WTC11 (cell line): ENCODE results near the gene SPG11. TPM values are rescaled to one million over a fixed set of nuclear protein-coding genes. Genes with fewer than 3 reads are reported as not detected.
"Not testable (repeated sequence)": the region's sequence is repeated elsewhere in the genome, so short reads cannot be mapped to it uniquely, and the experiment has no call there.

Source experiments
- ATAC-seq: fragments of 200-7000 bp; cut with Tn5 transposase; 2 replicates; pipeline ENCODE4 v1.10.0; 2021; ENCODE audit warnings: mild to moderate bottlenecking, moderate library complexity
- CTCF ChIA-PET: fragments of 300-600 bp; sonication (Branson Sonifier 250); formaldehyde crosslinking; loops from one replicate; lab custom pipeline; 2021; ENCODE audit warnings: antibody characterized with exemption; lab: Charles Lee
- POLR2A ChIA-PET: fragments of 350-600 bp; sonication (Branson Sonifier 250); formaldehyde crosslinking; loops from one replicate; lab custom pipeline; 2021; ENCODE audit warnings: antibody characterized with exemption; lab: Charles Lee
- DNase-seq: peaks from one replicate; pipeline ENCODE4 v3.0.0; 2021; ENCODE audit warnings: low spot score
- H3K27ac Mint-ChIP-seq: 2 replicates; pipeline ENCODE4 v1.8.0; 2021; ENCODE audit warnings: mixed read lengths
- H3K27me3 Mint-ChIP-seq: 2 replicates; pipeline ENCODE4 v1.8.0; 2021; ENCODE audit warnings: low read depth, mild to moderate bottlenecking, moderate library complexity, mixed read lengths
- H3K36me3 Mint-ChIP-seq: 2 replicates; pipeline ENCODE4 v1.8.0; 2021; ENCODE audit warnings: mixed read lengths
- H3K4me1 Mint-ChIP-seq: 2 replicates; pipeline ENCODE4 v1.8.0; 2022; ENCODE audit warnings: mixed read lengths
- H3K4me3 Mint-ChIP-seq: 2 replicates; pipeline ENCODE4 v1.8.0; 2021; ENCODE audit warnings: mild to moderate bottlenecking, moderate library complexity, mixed read lengths
- H3K9me3 Mint-ChIP-seq: 2 replicates; pipeline ENCODE4 v1.8.0; 2021; ENCODE audit warnings: mixed read lengths
- ATF1 ChIP-seq: sonication (generic); formaldehyde crosslinking; IDR thresholded peaks from 2 replicates; pipeline ENCODE4 v1.8.1; 2023; ENCODE audit warnings: mild to moderate bottlenecking, moderate library complexity, missing genetic modification reagents
- EMX1 ChIP-seq: fragments of 250-450 bp; sonication (Bioruptor Pico); IDR thresholded peaks from 2 replicates; pipeline ENCODE4 v1.8.0; 2021; ENCODE audit warnings: mild to moderate bottlenecking
- ETV6 ChIP-seq: sonication (generic); formaldehyde crosslinking; IDR thresholded peaks from 2 replicates; pipeline ENCODE4 v1.8.1; 2022; ENCODE audit warnings: mild to moderate bottlenecking, missing genetic modification reagents
- FOXK1 ChIP-seq: sonication (generic); formaldehyde crosslinking; IDR thresholded peaks from 2 replicates; pipeline ENCODE4 v1.8.0; 2022; ENCODE audit warnings: mild to moderate bottlenecking, moderate library complexity, missing genetic modification reagents
- GTF2I ChIP-seq: fragments of 250-450 bp; sonication (Bioruptor Pico); conservative IDR thresholded peaks from 2 replicates; pipeline ENCODE4 v1.4.0; 2021; ENCODE audit warnings: mild to moderate bottlenecking
- IRF2 ChIP-seq: sonication (generic); formaldehyde crosslinking; IDR thresholded peaks from 2 replicates; pipeline ENCODE4 v1.8.0; 2022; ENCODE audit warnings: low read depth, missing genetic modification reagents, borderline replicate concordance
- KAT7 ChIP-seq: sonication (generic); formaldehyde crosslinking; IDR thresholded peaks from 2 replicates; pipeline ENCODE4 v1.8.1; 2023; ENCODE audit warnings: missing genetic modification reagents, mild to moderate bottlenecking, borderline replicate concordance
- MYBL2 ChIP-seq: sonication (generic); formaldehyde crosslinking; IDR thresholded peaks from 2 replicates; pipeline ENCODE4 v1.8.1; 2023; ENCODE audit warnings: mild to moderate bottlenecking, moderate library complexity, missing genetic modification reagents
- NFATC4 ChIP-seq: fragments of 250-450 bp; sonication (Bioruptor Pico); IDR thresholded peaks from 2 replicates; pipeline ENCODE4 v1.9.0; 2021; ENCODE audit warnings: mild to moderate bottlenecking
- OVOL2 ChIP-seq: fragments of 250-450 bp; sonication (Bioruptor Pico); IDR thresholded peaks from 2 replicates; pipeline ENCODE4 v1.9.0; 2021; ENCODE audit warnings: mild to moderate bottlenecking, borderline replicate concordance
- RORB ChIP-seq: fragments of 250-450 bp; sonication (Bioruptor Pico); IDR thresholded peaks from 2 replicates; pipeline ENCODE4 v1.9.0; 2021; ENCODE audit warnings: mild to moderate bottlenecking
- ZNF263 ChIP-seq: sonication (generic); formaldehyde crosslinking; IDR thresholded peaks from 2 replicates; pipeline ENCODE4 v1.8.1; 2022; ENCODE audit warnings: low read depth, mild to moderate bottlenecking, moderate library complexity, missing genetic modification reagents
- ZNF317 ChIP-seq: sonication (generic); formaldehyde crosslinking; IDR thresholded peaks from 2 replicates; pipeline ENCODE4 v1.8.1; 2023; ENCODE audit warnings: low read depth, mild to moderate bottlenecking, moderate library complexity, missing genetic modification reagents, borderline replicate concordance
- ZNF423 ChIP-seq: fragments of 250-450 bp; sonication (Bioruptor Pico); IDR thresholded peaks from 2 replicates; pipeline ENCODE4 v2.1.2; 2022; ENCODE audit warnings: mild to moderate bottlenecking, moderate library complexity
- total RNA-seq: library from RNA; stranded (reverse); gene quantifications from 3 replicates; pipeline ENCODE4 v1.2.3, GENCODE V29; 2021
- TF ChIP-seq, protein P1 (sequence below): sonication (generic); formaldehyde crosslinking; IDR thresholded peaks from 2 replicates; pipeline ENCODE4 v1.8.0; 2023; ENCODE audit warnings: mild to moderate bottlenecking, missing genetic modification reagents
- TF ChIP-seq, protein P2 (sequence below): fragments of 200-600 bp; IDR thresholded peaks from 2 replicates; pipeline ENCODE4 v1.8.0; 2022; ENCODE audit warnings: antibody characterized with exemption
- TF ChIP-seq, protein P3 (sequence below): fragments of 250-450 bp; sonication (Bioruptor Pico); conservative IDR thresholded peaks from 2 replicates; pipeline ENCODE4 v1.9.0; 2021; ENCODE audit warnings: mild to moderate bottlenecking
- TF ChIP-seq, protein P4 (sequence below): fragments of 250-450 bp; sonication (Bioruptor Pico); IDR thresholded peaks from 2 replicates; pipeline ENCODE4 v1.9.0; 2021; ENCODE audit warnings: mild to moderate bottlenecking
- TF ChIP-seq, protein P5 (sequence below): fragments of 250-450 bp; sonication (Bioruptor Pico); IDR thresholded peaks from 2 replicates; pipeline ENCODE4 v2.1.2; 2022; ENCODE audit warnings: mild to moderate bottlenecking, moderate library complexity
- TF ChIP-seq, protein P6 (sequence below): sonication (generic); formaldehyde crosslinking; IDR thresholded peaks from 2 replicates; pipeline ENCODE4 v1.8.1; 2023; ENCODE audit warnings: mild to moderate bottlenecking, missing genetic modification reagents

SPG11 gene
- total RNA-seq, 1 experiment from 2014 or later: 46.4 TPM

DNA sequence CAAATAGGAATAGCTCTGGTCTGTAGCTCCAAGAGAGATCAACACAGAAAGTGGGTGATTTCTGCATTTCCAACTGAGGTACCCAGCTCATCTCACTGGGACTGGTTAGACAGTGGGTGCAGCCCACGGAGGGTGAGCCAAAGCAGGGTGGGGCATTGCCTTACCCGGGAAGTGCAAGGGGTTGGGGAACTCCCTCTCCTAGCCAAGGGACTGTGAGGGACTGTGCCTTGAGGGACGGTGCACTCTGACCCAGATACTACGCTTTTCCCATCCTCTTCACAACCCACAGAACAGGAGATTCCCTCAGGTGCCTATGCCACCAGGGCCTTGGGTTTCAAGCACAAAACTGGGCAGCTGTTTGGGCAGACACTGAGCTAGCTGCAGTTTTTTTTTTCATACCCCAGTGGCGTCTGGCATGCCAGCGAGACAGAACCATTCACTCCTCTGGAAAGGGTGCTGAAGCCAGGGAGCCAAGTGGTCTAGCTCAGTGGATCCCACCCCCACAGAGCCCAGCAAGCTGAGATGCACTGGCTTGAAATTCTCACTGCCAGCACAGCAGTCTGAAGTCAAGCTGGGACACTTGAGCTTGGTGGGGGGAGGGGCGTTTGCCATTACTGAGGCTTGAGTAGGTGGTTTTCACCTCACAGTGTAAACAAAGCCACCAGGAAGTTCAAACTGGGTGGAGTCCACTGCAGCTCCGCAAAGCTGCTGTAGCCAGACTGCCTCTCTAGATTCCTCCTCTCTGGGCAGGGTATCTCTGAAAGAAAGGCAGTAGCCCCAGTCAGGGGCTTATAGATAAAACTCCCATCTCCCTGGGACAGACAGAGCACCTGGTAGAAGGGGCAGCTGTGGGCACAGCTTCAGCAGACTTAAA is 19.6 kb upstream of the SPG11 start:
- not testable (repeated sequence) for H3K27me3 Mint-ChIP-seq
- Mint-ChIP-seq H3K27ac (peak overlapping the region; percentile 46; the same call in 1 of the 2 replicates), H3K4me3 (peak overlapping the region; percentile 36), H3K36me3 (peaks cover 16% of the 10 kb centered on the region), H3K4me1 (peaks cover 30% of the 10 kb centered on the region), H3K9me3 (peaks cover 28% of the 10 kb centered on the region)
- POLR2A ChIA-PET: interaction anchor here (0.8 to 1.0 kb wide), 2 partner anchors 19 to 20 kb away, joined by 3 to 5 read pairs; partner anchors contain the start of gene SPG11
- DNase-seq (peak; percentile 77), ATAC-seq (0 out of 2 replicates have a peak, but pooled peaks have one; percentile 28)
- CTCF ChIA-PET: interaction anchor here (1.1 to 4.5 kb wide), 6 partner anchors 16 to 55 kb away, joined by 3 to 36 read pairs (median 5); partner anchors contain the start of genes SPG11 and TRIM69
- TF ChIP-seq, protein P1, sequence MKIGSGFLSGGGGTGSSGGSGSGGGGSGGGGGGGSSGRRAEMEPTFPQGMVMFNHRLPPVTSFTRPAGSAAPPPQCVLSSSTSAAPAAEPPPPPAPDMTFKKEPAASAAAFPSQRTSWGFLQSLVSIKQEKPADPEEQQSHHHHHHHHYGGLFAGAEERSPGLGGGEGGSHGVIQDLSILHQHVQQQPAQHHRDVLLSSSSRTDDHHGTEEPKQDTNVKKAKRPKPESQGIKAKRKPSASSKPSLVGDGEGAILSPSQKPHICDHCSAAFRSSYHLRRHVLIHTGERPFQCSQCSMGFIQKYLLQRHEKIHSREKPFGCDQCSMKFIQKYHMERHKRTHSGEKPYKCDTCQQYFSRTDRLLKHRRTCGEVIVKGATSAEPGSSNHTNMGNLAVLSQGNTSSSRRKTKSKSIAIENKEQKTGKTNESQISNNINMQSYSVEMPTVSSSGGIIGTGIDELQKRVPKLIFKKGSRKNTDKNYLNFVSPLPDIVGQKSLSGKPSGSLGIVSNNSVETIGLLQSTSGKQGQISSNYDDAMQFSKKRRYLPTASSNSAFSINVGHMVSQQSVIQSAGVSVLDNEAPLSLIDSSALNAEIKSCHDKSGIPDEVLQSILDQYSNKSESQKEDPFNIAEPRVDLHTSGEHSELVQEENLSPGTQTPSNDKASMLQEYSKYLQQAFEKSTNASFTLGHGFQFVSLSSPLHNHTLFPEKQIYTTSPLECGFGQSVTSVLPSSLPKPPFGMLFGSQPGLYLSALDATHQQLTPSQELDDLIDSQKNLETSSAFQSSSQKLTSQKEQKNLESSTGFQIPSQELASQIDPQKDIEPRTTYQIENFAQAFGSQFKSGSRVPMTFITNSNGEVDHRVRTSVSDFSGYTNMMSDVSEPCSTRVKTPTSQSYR: peak; percentile 94
- peak; percentile 47 for TF ChIP-seq ZNF423 (CRISPR knock-in tag)
- peak; percentile 92 for TF ChIP-seq FOXK1 (CRISPR knock-in tag)

DNA sequence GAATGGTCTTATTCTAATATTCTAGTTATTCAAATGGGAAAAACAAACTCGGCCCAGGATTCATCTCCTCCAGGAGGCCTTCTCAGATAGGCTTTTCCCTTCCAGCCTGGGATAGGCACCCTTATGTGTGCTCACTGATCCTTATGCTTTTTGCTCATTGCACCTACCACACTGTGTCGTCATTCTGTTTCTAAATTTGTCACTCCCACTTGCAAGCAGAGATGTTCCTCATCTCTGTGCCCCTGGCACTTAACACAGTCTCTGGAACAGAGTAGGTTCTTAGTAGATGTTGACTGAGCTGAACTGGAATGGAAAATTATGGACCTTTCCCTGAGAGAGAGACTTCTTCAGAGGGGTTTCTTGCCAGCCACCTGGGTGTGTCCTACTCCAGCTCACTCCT is 18.7 kb upstream of the SPG11 start:
- no peak for ATAC-seq
- Mint-ChIP-seq H3K9me3 (peaks cover 21% of the 10 kb centered on the region), H3K27me3 (peaks cover 5% of the 10 kb centered on the region), H3K4me3 (no peak overlapping the region), H3K36me3 (peaks cover 13% of the 10 kb centered on the region), H3K27ac (no peak overlapping the region), H3K4me1 (peaks cover 30% of the 10 kb centered on the region)
- ChIA-PET POLR2A (no interaction called here), CTCF (interaction anchor here (1.5 to 4.5 kb wide), 2 partner anchors 17 to 18 kb away, joined by 3 to 36 read pairs; partner anchors contain the start of gene SPG11)
- TF ChIP-seq, protein P2, sequence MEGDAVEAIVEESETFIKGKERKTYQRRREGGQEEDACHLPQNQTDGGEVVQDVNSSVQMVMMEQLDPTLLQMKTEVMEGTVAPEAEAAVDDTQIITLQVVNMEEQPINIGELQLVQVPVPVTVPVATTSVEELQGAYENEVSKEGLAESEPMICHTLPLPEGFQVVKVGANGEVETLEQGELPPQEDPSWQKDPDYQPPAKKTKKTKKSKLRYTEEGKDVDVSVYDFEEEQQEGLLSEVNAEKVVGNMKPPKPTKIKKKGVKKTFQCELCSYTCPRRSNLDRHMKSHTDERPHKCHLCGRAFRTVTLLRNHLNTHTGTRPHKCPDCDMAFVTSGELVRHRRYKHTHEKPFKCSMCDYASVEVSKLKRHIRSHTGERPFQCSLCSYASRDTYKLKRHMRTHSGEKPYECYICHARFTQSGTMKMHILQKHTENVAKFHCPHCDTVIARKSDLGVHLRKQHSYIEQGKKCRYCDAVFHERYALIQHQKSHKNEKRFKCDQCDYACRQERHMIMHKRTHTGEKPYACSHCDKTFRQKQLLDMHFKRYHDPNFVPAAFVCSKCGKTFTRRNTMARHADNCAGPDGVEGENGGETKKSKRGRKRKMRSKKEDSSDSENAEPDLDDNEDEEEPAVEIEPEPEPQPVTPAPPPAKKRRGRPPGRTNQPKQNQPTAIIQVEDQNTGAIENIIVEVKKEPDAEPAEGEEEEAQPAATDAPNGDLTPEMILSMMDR: no peak
- TF ChIP-seq ZNF317 (CRISPR knock-in tag) (no peak), KAT7 (CRISPR knock-in tag) (no peak), FOXK1 (CRISPR knock-in tag) (no peak), NFATC4 (CRISPR knock-in tag) (no peak), ATF1 (CRISPR knock-in tag) (no peak)
- TF ChIP-seq, protein P3, sequence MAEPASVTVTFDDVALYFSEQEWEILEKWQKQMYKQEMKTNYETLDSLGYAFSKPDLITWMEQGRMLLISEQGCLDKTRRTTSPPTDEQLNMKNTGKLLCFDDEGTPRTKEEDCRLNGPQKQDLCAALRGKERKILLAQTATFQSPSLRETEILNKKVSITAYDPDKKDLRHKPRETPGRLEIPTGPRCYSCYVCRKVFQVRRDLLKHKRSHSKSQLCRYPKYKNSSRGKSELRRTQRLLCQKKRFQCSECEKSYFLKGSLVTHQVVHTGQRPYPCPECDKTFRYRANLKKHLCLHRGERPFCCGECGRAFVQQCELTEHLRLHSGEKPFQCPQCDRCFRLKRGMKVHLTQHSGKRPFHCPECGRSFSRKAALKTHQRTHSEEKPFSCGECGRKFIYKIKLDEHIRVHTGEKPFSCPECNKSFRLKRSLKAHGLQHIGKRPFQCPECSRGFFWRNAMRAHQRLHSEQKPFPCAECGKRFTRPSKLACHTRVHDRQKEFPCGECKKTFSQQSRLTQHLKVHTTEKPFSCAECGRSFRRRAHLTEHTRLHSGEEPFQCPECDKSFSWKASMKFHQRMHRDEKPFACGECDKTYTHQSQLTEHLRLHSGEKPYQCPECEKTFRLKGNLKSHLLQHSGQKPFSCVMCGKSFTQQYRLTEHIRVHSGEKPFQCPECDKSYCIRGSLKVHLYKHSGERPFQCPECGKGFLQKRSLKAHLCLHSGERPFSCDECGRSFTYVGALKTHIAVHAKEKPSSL (CRISPR knock-in tag): no peak
- no peak for DNase-seq

DNA sequence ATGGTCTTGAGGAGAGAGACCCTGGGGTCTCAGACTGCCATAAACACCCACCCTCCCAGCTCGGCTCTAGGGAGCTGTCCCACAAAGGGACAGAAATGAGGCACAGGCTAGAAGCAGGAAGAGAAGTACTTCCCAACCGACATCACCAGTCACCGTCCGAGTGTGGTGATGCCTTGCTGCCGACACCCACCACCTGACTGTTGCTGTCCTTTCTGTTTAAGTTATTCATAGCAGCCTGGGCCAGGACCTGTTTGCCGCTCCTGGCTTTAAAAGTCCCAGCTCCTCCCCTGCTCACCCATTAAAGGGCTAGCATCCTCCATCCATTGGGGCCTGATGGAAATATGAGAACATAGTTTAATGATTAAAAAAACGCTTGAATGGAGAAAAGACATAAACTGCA is 13.2 kb upstream of the SPG11 start:
- POLR2A ChIA-PET: no interaction called here
- H3K4me3 Mint-ChIP-seq: no peak overlapping the region
- CTCF ChIA-PET: interaction anchor here (1.4 to 2.9 kb wide), 2 partner anchors 13 to 34 kb away, joined by 7 to 17 read pairs; partner anchors contain the start of genes B2M, PATL2 and SPG11
- no peak overlapping the region for H3K27ac Mint-ChIP-seq
- peak; percentile 30 for ATAC-seq
- H3K4me1 Mint-ChIP-seq: peaks cover 4% of the 10 kb centered on the region
- H3K9me3 Mint-ChIP-seq: no peaks in the 10 kb centered on the region; the same call in 1 of the 2 replicates
- H3K36me3 Mint-ChIP-seq: no peaks in the 10 kb centered on the region
- DNase-seq: no peak
- peaks cover 9% of the 10 kb centered on the region for H3K27me3 Mint-ChIP-seq
- TF ChIP-seq MYBL2 (CRISPR knock-in tag) (no peak), IRF2 (CRISPR knock-in tag) (no peak), ETV6 (CRISPR knock-in tag) (no peak), RORB (CRISPR knock-in tag) (no peak), ZNF317 (CRISPR knock-in tag) (no peak), OVOL2 (CRISPR knock-in tag) (no peak), EMX1 (CRISPR knock-in tag) (no peak), ZNF263 (CRISPR knock-in tag) (no peak), ZNF423 (CRISPR knock-in tag) (no peak), GTF2I (CRISPR knock-in tag) (no peak)
- TF ChIP-seq, protein P4, sequence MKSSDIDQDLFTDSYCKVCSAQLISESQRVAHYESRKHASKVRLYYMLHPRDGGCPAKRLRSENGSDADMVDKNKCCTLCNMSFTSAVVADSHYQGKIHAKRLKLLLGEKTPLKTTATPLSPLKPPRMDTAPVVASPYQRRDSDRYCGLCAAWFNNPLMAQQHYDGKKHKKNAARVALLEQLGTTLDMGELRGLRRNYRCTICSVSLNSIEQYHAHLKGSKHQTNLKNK (CRISPR knock-in tag): no peak
- TF ChIP-seq, protein P5, sequence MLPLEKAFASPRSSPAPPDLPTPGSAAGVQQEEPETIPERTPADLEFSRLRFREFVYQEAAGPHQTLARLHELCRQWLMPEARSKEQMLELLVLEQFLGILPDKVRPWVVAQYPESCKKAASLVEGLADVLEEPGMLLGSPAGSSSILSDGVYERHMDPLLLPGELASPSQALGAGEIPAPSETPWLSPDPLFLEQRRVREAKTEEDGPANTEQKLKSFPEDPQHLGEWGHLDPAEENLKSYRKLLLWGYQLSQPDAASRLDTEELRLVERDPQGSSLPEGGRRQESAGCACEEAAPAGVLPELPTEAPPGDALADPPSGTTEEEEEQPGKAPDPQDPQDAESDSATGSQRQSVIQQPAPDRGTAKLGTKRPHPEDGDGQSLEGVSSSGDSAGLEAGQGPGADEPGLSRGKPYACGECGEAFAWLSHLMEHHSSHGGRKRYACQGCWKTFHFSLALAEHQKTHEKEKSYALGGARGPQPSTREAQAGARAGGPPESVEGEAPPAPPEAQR (CRISPR knock-in tag): no peak
- TF ChIP-seq, protein P6, sequence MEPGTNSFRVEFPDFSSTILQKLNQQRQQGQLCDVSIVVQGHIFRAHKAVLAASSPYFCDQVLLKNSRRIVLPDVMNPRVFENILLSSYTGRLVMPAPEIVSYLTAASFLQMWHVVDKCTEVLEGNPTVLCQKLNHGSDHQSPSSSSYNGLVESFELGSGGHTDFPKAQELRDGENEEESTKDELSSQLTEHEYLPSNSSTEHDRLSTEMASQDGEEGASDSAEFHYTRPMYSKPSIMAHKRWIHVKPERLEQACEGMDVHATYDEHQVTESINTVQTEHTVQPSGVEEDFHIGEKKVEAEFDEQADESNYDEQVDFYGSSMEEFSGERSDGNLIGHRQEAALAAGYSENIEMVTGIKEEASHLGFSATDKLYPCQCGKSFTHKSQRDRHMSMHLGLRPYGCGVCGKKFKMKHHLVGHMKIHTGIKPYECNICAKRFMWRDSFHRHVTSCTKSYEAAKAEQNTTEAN (CRISPR knock-in tag): no peak
